ENCODE results near the gene CAPN10. TPM values are rescaled to one million over a fixed set of nuclear protein-coding genes. Genes with fewer than 3 reads are reported as not detected.

Gene CAPN10
- total RNA-seq, 4 donors from 2014 or later, result 28.0 to 66.3 (median 54.8) TPM

DNA sequence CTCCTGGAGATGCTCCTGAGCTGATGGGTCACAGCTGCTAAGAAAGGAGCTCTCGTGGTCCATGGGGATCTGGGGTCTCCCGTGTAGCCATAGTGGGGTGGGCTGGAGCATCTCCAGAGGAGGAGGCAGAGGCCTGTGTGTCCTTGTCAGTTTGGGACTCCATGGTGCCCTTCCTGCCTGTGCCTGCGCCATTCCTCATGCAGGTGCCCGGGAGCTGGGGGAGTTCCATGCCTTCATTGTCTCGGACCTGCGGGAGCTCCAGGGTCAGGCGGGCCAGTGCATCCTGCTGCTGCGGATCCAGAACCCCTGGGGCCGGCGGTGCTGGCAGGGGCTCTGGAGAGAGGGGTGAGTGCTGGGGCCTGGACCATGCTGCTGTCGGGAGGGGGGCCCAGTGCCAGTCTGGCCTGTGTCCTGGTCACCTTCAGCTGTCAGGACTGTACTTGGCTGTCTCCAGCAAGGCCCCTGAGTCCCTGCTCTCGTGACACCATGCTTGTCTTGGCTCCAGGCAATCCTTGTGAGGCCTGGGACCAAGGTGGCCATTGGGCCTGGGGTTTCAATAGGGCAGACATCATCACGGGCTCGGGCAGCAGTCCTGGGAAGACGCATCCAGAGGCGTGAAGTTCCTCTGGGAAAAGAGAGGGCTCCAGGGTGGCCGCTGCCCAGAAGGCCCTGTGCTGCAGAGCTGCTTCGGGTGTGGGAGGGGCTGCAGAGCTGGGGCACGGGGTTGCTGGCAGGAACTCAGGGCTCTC is 7.3 kb downstream of the CAPN10 start:
- TF ChIP-seq EP300 (IDR thresholded peaks at IDR 0.05) (no peak), POLR2A (IDR thresholded peaks at IDR 0.05) (no peak)
- TF ChIP-seq, protein P1, sequence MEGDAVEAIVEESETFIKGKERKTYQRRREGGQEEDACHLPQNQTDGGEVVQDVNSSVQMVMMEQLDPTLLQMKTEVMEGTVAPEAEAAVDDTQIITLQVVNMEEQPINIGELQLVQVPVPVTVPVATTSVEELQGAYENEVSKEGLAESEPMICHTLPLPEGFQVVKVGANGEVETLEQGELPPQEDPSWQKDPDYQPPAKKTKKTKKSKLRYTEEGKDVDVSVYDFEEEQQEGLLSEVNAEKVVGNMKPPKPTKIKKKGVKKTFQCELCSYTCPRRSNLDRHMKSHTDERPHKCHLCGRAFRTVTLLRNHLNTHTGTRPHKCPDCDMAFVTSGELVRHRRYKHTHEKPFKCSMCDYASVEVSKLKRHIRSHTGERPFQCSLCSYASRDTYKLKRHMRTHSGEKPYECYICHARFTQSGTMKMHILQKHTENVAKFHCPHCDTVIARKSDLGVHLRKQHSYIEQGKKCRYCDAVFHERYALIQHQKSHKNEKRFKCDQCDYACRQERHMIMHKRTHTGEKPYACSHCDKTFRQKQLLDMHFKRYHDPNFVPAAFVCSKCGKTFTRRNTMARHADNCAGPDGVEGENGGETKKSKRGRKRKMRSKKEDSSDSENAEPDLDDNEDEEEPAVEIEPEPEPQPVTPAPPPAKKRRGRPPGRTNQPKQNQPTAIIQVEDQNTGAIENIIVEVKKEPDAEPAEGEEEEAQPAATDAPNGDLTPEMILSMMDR (IDR thresholded peaks at IDR 0.05), result no peak
- Histone ChIP-seq H3K4me3 (no peak overlapping the region), H3K27ac (no peak overlapping the region), H3K4me1 (peaks cover 0 to 25% (median 0%) of the 10 kb centered on the region in 4 donors), H3K36me3 (peaks cover 0 to 99% (median 11%) of the 10 kb centered on the region in 3 donors), H3K27me3 (no peaks in the 10 kb centered on the region), H3K9me3 (no peaks in the 10 kb centered on the region)
- DNase-seq (ENCODE audit: low spot score in 2 of 2), result peak in 1 of 2 donors; percentile 10
- WGBS, 2 donors, result 84 to 86% methylated on average over 8 to 13 of the region's 19 CpGs

DNA sequence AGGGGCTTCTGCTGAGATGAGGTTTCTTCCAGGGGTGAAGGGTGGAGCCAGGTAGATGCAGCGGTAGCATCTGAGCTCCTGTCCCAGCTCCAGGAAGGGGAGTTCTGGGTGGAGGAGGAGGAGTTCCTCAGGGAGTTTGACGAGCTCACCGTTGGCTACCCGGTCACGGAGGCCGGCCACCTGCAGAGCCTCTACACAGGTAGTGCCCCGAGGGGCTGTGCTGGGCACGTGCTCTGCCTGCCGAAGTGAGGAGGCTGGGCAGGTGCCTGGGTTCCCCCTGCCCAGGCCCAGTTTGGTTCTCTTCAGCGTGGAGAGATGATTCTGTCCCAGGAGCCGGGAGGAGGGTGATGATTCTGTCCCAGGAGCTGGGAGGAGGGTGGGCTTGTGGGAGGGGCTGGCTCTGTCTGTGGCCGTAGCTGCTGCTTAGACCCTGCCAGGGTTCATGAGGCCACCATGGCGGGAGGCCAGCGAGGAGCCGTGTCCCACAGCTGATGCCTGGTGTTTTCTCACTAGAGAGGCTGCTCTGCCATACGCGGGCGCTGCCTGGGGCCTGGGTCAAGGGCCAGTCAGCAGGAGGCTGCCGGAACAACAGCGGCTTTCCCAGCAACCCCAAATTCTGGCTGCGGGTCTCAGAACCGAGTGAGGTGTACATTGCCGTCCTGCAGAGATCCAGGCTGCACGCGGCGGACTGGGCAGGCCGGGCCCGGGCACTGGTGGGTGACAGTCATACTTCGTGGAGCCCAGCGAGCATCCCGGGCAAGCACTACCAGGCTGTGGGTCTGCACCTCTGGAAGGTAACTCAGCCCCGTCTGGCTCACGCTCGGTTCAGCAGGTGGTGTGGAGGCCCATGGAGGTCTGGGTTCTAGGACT is 8.2 kb downstream of the CAPN10 start:
- peaks cover 0 to 17% (median 0%) of the 10 kb centered on the region in 4 donors for H3K4me1 ChIP-seq
- TF ChIP-seq POLR2A (IDR thresholded peaks at IDR 0.05) (no peak), EP300 (IDR thresholded peaks at IDR 0.05) (no peak)
- TF ChIP-seq, protein P1 (IDR thresholded peaks at IDR 0.05), result no peak
- peak in 1 of 2 donors; percentile 9 for DNase-seq (ENCODE audit: low spot score in 2 of 2)
- H3K4me3 ChIP-seq, result no peak overlapping the region
- H3K27ac ChIP-seq, result no peak overlapping the region
- WGBS, 2 donors, result 78 to 80% methylated on average over 19 to 34 of the region's 34 CpGs
- H3K36me3 ChIP-seq, result peaks cover 0 to 100% (median 11%) of the 10 kb centered on the region in 3 donors
- H3K27me3 ChIP-seq, result no peaks in the 10 kb centered on the region
- no peaks in the 10 kb centered on the region for H3K9me3 ChIP-seq

DNA sequence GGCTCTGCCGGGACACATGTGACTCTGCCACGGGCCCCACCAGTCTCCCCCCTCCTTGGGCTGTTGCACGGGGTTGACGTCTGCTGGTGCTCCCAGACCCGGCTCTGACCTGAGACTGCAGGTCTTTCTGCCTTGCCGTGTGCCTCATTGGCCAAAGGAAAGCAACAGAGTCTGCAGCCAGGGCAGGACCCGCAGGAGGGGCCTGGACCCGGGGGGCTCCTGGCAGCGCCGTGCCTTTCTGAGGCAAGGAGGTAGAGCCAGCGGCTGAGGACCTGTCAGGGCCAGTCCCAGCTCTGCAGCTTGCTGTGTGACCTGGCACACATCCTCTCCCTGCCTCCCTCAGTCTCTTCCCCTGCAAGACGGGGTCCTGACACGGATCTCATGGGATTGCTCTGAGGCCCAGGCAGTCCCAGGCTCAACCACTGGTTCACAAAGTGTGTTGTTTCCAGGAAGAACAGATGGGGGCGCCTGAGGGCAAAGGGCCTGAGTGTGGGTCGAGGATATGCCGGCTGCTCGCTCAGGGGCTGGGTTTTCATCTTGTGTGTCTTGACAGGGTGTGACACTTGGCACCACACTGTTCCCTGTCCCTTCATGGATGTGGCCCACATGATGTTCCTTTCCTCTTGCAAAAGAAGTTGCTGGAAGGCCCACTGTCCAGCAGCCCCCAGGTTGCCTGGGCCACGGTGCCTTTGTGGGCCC is 9.0 kb downstream of the CAPN10 start:
- TF ChIP-seq, protein P1 (IDR thresholded peaks at IDR 0.05), result peak in 1 of 5 experiments; percentile 9
- no peak for TF ChIP-seq EP300 (IDR thresholded peaks at IDR 0.05)
- DNase-seq (ENCODE audit: low spot score in 2 of 2), result peak in 1 of 2 donors; percentile 7
- Histone ChIP-seq H3K4me1 (peaks cover 0 to 10% (median 0%) of the 10 kb centered on the region in 4 donors), H3K27ac (no peak overlapping the region), H3K9me3 (no peaks in the 10 kb centered on the region), H3K4me3 (no peak overlapping the region), H3K36me3 (peaks cover 0 to 100% (median 11%) of the 10 kb centered on the region in 3 donors), H3K27me3 (no peaks in the 10 kb centered on the region)
- WGBS, 2 donors, result 63 to 65% methylated on average over 14 to 18 of the region's 18 CpGs

DNA sequence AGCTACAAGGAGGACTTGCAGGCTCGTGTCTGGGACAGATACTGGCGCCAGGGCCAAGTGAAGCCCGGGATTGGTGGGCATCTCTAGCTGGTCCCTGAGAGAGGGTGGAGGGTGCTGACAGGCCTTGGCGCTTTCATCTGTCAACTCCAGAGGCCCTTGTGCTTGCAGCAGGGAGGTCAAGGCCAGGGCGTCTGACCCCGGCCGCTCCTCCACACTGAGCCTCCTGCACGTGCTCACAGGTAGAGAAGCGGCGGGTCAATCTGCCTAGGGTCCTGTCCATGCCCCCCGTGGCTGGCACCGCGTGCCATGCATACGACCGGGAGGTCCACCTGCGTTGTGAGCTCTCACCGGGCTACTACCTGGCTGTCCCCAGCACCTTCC is 9.5 kb downstream of the CAPN10 start:
- DNase-seq (ENCODE audit: low spot score in 2 of 2), result peak in 1 of 2 donors; percentile 5
- H3K27ac ChIP-seq, result no peak overlapping the region

More for the DNA sequence above, 9.5 kb downstream of the CAPN10 start:
- H3K27me3 ChIP-seq, result no peaks in the 10 kb centered on the region
- H3K9me3 ChIP-seq, result no peaks in the 10 kb centered on the region
- H3K36me3 ChIP-seq, result peaks cover 0 to 100% (median 11%) of the 10 kb centered on the region in 3 donors
- no peak for TF ChIP-seq POLR2A (IDR thresholded peaks at IDR 0.05)
- TF ChIP-seq, protein P1 (IDR thresholded peaks at IDR 0.05), result no peak
- H3K4me3 ChIP-seq, result no peak overlapping the region
- 87 to 92% methylated on average over 10 to 15 of the region's 17 CpGs for WGBS, 2 donors
- H3K4me1 ChIP-seq, result peaks cover 0 to 10% (median 0%) of the 10 kb centered on the region in 4 donors

All from tibial nerve (tissue), 4 donors.